RWPE1 (cell line): ENCODE results near the gene MAPK8IP3.

Experiments used
- CTCF ChIA-PET: fragments of 350-600 bp; sonication (Branson Sonifier 250); formaldehyde crosslinking; extraction: SDS; loops from one replicate; lab custom pipeline; 2021; lab: Yijun Ruan, JAX
- POLR2A ChIA-PET: fragments of 400-600 bp; formaldehyde crosslinking; extraction: SDS; loops from one replicate; lab custom pipeline; 2020; ENCODE audit warnings: antibody characterized with exemption; ENCODE audit not compliant: low non-redundant PET; lab: Yijun Ruan, JAX
- DNase-seq: peaks from one replicate; pipeline ENCODE4 v3.0.0; 2012; ENCODE audit warnings: low spot score
- H3K27ac ChIP-seq: fragments of 450-650 bp; 2 replicates; pipeline ENCODE4 v1.5.1; 2017
- CTCF ChIP-seq: fragments of 450-650 bp; conservative IDR thresholded peaks from 2 replicates; pipeline ENCODE4 v1.5.1; 2017; ENCODE audit warnings: low read depth, mild to moderate bottlenecking

The MAPK8IP3 gene

GRCh38 chr16:1815461-1815860 lies 109.5 kb downstream of the MAPK8IP3 start:
- ChIA-PET POLR2A (interaction anchor here (0.6 kb wide), 1 partner anchor 39 kb away, joined by 5 read pairs; no protein-coding TSS in a partner anchor), CTCF (interaction anchor here (0.7 kb wide), 1 partner anchor 270 kb away, joined by 4 read pairs; no protein-coding TSS in a partner anchor)
- peak overlapping the region; percentile 24; the same call in 1 of the 2 replicates for H3K27ac ChIP-seq

DNA sequence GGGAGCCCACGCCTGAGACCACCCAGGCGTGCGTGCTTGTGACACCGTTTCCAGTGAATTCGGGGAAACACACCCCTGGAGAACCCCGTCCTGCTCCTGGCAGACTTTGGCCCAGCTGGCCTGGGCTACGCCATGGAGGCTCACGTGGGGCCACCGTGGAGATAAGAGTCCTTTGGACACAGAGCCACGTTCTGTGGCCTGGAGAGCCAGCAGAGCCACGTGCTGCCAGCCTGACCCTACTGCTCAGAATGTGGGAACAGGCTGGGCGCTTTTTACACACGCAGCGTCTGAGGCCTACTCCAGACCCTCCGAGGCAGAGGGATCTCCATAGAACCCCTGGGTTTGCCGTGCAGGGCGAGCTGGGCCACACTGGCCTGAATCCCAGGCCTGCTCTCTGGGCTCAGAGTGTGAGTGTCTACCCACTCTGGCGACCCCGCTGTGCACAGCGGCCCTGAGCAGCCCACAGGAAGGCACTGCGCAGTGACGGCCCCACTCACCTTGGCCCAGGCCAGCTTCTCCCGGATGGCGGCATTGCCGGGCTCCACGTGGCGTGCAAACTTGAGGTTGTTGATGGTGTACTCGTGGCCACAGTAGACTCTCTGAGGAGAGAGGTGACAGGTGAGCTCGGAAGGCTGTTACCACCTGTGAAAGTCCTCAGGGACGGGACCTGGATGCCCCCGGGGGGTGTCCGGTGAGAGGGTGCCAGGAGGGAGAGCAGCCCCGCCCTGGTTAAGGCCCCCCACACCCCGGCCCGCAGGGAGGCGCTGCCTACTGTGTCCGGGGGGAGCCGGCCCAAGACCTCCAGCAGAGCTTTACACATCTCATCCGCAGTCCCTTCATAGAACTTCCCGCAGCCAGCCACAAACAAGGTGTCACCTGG lies 110.6 kb downstream of the MAPK8IP3 start:
- DNase-seq: no peak
- no peak for TF ChIP-seq CTCF
- no peak overlapping the region for H3K27ac ChIP-seq
- ChIA-PET POLR2A (interaction anchor here (0.5 kb wide), 1 partner anchor 26 kb away, joined by 4 read pairs; no protein-coding TSS in a partner anchor), CTCF (no interaction called here)

More at GRCh38 chr16:1815461-1815860, 109.5 kb downstream of the MAPK8IP3 start:
- no peak for DNase-seq
- no peak for TF ChIP-seq CTCF

DNA sequence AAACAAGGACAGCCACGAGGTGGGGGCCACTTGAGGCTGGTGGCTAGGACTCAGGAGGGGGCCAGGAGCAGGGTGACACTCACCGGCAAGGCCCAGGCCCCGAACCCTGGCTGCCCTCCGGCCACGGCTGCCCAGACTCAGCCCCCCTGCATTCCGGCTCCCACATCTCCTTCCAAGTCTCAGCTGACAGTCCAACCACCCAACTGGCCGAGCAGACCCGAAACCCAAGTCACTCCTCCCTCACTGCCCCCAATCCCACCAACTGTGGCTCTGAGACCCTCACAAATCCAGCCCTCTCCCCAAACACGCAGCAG lies 111.2 kb downstream of the MAPK8IP3 start:
- H3K27ac ChIP-seq: no peak overlapping the region
- no peak for TF ChIP-seq CTCF
- POLR2A ChIA-PET: no interaction called here
- CTCF ChIA-PET: no interaction called here
- DNase-seq: no peak

DNA sequence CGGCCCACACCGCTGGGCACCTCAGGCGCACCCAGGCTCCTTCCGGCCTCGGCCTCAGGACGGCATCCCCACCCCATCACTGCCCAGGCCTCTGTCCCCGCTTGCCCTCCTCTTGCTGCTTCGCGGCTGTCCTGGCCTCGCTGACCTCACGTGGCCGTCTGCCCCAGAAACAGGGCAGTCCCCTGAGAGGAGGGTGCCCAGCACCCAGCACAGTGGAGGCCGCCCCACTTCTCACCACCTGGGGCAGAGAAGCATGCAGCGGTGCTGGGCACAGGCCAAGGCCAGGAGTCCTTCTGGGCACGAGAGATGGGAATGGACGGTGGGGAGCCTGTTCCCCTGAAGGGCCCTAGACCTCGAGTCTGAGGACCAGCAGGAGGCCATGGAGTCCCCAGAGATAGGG lies 111.7 kb downstream of the MAPK8IP3 start:
- TF ChIP-seq CTCF: no peak
- H3K27ac ChIP-seq: no peak overlapping the region
- CTCF ChIA-PET: no interaction called here
- no peak for DNase-seq
- POLR2A ChIA-PET: no interaction called here

DNA sequence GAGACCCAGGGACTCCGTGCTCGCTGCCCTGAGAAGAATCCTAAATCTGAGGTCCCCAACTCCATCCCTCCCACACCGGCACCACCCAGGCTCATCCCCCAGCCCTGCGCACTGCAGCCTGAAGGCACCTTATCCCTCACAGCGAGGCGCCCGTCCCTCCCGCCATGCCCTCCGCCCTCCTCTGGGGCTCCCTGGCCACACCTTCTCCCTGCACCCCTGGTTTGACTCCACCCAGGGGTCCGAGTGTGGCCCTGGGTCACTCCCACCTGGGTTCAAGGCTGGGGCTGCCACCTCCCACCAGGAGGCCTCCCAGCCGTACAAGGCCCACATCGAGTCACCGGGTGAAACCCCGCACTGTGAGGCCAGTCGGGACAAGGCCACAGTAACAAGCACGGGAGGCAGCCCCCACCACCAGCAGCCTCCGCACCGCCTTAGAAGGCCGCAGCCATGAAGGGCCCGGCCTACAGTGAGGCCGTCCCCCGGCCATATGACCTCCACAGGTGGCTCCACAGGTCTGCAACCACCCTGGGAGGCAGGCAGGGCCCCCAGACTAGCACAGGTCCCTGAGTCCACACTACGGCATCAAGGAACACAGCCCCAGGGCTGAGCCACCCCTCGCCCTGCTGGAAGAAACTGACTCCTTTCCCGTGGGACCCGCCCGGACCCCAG lies 112.3 kb downstream of the MAPK8IP3 start:
- POLR2A ChIA-PET: no interaction called here
- no peak overlapping the region for H3K27ac ChIP-seq
- CTCF ChIA-PET: no interaction called here
- DNase-seq: no peak
- no peak for TF ChIP-seq CTCF

DNA sequence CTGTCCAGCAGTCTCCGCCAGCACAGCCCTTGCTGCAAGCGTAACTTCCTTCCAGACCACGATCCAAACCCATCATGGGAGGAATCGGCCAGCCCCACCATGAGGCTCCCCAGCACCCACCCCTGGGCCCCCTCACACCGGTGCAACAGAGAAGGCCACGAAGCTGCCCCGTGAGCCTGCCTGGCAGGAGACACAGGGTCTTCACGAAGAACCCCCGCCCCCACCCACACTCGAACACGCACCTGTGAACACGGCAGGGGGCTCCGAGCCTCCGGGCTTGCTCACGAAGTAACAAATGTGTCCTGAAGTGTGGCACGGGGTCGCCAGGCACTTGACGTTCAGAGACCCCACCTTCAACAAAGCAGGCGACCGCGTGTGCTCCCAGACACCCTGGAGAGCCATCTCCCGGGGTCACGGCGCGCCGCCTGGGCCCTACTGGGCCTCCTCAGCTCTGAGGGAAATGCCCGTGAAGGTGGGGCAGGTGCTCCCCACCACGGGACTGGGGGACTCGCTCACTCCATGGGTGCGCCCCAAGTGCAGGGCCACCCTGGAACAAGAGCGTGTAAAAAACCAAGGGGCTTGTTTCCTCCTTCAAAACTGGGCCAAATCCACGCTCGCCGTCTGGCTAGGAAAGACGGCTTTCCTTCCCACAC lies 113.0 kb downstream of the MAPK8IP3 start:
- TF ChIP-seq CTCF: no peak
- no peak for DNase-seq
- CTCF ChIA-PET: no interaction called here
- POLR2A ChIA-PET: no interaction called here
- H3K27ac ChIP-seq: no peak overlapping the region
